Activated T-cell treated with anti-CD3 and anti-CD28 coated beads for 48 hours (primary cell): Measurements from ENCODE around the gene MRGPRD.
A peak's percentile ranks its signal among the peaks of the same experiment; 100 is the strongest.

Source experiments
- DNase-seq: peaks from one replicate; pipeline ENCODE4 v3.0.0-alpha.2; 2020; ENCODE audit warnings: low read depth

Gene MRGPRD

DNA sequence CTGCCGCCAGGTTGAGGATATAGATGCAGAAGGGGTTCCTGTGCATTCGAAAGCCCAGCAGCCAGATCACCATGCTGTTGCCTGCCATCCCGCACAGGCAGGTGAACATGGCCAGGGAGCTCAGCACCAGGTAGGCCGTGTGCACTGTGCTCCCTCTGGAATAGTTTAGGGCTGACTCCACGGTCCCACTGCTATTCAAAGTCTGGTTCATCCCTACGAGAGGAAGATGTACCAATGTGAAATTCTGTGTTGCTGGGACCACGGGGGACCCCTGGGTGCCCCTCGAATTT lies at the start of gene MRGPRD:
Gene MRGPRD, minus strand, starts transcription at position 211 of the 290 bp plus-strand sequence. Its CDS starts 0 bp downstream, at position 211.
- no peak for DNase-seq

DNA sequence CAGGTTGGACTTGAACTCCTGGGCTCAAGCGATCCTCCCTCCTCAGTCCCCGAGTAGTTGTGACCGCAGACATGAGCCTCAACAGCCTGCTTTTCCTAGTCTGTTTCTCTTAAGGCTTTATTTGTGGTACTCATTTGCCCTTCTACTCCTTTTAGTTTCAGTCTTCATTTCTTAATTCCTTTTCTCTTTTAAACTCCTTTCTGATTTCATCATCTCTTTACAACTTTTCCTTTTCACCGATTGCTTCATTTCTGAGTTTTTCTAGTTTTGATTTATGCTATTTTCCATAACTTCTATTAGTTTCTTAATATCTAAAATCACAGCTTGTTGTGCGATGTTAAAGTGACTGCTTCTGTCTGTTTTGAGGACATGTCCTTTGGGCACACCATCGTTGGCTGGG lies 49.5 kb upstream of the MRGPRD start:
- no peak for DNase-seq

- DNase-seq: no peak
These were observed 47.1 kb upstream of the MRGPRD start for GRCh38 chr11:69027704-69028372.

DNA sequence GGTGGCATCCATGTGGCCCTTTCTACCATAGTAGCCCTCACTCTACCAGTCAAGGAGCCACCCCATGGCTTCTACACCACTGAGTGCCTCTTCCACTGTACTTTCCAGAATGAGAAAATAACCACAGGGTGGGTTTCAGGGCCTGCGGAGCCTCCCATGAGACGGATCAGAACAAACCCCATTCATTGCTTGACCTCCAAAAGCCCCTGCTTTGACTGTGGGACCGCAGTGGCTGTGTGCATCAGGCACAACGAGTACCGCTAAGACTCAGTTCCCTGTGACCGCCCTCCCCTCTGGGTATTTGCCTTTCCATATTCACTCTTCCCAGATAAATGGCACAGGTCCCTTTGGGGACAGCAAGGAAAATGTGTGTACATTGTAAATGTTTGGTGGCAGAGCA lies 43.7 kb upstream of the MRGPRD start:
- DNase-seq: no peak

- no peak for DNase-seq
These were observed 41.5 kb upstream of the MRGPRD start for GRCh38 chr11:69022260-69022659.

DNA sequence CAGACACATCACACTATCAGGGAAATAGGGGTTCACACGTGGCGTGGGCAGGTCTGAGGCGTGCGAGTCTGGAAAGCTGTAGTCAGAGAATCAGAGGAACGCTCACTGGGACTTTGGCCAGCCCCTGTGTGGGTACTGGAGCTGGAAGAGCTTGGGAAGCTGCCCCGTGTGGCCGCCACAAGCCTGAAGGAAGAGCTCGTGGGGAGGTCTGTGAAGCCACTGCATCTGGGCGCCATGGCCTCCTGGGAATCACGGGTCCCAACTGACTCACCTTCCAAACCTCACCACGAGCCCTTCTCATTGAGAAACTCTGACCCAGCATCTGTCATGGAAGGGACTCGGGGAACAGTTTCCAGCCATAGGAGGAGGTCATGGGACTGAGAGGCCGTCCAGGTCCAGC lies 38.1 kb upstream of the MRGPRD start:
- no peak for DNase-seq

- no peak for DNase-seq
These were observed 37.2 kb upstream of the MRGPRD start for GRCh38 chr11:69017951-69018350.

GRCh38 chr11:69014898-69015549 lies 34.2 kb upstream of the MRGPRD start:
- no peak for DNase-seq

DNA sequence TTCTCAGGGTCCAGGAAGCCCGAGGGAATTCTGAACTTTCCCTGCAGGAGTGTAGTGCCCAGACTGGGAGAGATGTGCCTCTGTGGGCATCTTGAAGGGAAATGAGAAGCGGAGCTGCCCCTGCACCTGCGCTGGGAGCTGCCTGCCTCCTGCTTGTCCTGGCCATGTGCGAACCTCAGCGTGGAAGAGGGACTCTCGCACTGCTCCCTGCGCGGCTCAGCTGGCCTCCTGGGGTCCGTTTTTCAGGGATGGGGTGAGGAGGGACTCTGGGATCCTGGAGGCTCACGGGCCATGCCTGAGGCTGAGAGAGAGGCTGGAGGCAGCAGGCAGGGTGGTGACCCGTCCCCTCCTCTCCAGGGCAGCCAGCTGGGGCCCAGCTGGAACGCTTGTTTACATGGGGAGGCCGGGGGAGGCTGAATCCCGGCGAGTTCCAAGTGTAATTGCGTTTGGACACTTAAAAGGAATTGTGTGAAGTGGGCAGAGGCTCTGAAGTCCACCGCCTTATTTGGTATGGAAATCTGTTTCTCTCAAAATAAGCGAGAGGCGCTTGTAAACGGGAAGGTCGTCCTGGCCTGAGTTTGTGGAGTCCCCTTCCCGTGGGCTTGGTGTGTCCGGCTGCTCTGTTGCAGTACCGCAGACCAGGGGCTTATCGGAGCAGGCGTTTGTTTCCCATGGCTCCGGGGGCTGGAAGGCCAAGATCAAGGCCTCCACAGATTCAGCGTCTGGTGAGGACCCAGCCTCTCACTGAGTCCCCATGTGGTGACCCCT lies 33.5 kb upstream of the MRGPRD start:
- DNase-seq: no peak

- DNase-seq: no peak
These were observed 32.5 kb upstream of the MRGPRD start, which contains the start of gene MRGPRF for GRCh38 chr11:69013009-69013951. TSS of gene MRGPRF (minus strand) at chr11:69013246. CDS start at chr11:69009901, 3,345 bp downstream.

- DNase-seq: no peak
These were observed 31.6 kb upstream of the MRGPRD start for GRCh38 chr11:69012092-69013008.

- no peak for DNase-seq
These were observed 30.9 kb upstream of the MRGPRD start for GRCh38 chr11:69011624-69012091.

DNA sequence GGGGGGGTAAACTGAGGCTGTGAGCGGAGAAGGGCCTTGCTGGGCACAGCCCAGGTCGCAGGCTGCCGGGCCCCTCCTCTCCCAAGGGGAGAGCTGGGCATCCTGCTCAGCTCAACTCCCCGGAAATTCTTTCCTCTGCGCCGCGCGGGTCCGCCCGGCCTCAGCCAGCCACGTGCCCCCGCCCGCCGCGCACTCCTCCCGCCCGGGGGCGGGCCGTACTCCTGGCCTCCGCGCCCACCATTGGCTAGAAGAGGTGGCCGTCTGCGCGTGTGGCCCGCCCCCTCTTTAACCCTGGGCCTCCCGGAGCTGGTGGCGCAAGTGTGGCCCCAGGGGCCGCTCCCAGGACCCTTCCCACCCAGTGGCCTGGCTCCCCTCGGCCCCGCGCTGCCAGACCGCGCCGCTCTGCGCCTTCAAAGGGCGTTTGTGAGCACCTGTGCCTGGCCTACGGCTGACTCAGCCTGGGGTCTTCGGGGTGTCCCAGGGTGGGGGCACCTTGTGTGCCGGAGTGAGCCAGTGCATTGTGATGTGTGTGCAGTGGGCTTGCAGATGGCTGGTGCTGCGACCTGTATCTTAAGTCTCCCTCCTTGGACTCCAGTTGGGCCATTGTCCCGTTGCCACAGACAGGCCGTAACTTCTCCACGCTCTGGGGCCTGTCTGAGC lies 30.3 kb upstream of the MRGPRD start:
- peak; percentile 47 for DNase-seq

DNA sequence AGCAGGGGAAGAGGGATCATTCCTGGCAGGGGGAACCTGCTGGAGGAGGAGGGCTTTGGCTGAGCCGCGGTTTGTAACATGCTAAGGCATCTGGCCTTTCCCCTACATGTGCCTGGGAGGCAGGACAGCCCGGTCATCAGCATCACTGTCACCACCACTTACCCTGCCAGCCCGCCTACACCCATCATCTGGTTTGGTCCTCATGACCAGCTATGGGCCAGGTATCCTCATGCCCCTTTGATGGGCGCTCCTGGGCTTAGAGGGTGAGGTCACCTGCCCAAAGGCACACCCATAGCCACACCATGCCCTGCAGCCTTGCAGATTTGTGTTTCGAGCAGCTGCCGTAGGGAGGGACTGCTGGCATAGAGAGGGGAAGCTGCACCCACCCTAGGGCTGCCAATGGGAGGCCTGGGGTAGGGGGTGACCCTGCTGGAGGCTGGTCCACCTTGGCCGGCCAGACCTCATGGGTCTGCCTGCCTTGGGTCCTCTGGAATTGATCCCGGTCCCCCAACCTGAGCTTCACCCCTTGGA lies 29.6 kb upstream of the MRGPRD start:
- no peak for DNase-seq

DNA sequence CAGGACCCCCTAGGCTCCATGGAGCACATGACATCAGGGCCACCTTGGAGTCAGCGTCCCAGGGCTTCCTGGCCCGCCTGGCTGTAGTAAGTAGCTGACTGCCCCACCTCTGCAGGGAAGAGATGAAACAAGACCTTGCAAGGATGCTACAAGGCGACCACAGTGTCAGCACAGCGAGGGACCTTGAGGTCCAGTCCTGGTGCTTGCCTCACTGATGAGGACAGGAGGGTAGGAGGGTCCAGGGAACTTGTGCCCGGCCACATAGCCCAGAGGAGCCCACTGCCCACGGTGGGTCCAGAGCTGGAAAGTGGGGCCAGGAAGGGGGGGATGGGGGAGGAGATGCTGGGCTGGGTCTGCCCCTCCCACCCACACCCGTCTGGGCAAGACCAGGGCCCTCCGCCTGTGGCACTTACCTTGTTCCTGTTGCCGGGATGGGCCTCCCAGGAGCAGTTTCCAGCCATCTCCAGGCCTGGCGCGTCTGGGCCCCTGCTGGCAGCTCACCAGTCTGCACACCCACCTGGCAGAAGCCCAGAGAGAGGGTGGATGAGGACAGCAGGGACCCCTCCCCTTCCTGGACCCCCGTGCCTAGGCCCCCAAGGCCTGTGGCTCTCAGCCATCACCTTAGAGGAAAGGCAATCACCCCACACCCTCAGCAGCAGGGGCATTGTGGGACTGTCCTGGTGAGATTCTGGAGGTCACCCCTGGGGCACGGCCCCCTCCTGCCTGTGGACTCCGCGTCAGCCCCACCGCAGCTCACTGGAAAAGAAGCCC lies 28.8 kb upstream of the MRGPRD start:
- no peak for DNase-seq

DNA sequence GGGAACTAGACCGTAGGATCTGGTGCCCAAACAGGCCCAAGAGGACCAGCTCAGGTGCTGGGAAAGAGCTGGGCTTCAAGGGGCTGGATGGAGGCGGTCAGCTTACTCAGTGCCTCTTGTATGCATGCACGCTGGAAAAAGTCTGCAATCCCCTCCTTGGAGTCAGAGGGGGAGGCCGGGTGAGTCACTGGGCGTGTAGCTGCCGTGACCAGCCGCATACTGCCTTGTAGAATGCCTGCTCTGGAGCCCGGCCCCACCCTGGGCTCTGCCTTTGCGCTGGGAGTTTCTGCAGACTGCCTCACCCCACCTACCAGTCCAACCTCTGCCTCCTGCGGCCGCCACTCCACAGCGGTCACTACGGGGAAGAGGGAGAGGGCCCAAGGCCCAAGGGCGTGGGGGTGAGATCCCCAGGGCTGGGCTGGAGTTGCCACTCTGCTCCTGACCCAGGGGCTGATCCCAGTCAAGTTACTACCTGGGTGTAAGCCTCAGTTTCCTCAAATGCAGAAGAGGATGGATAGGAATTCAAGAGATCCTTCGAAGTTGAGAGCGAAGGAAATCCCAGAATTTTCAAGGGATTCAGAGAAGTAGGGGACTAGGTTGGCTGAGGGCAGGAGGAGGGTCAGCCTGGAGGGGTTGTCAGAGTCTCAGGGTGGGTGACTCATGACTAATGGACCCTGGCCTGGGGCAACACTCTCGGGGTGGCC lies 28.1 kb upstream of the MRGPRD start:
- DNase-seq: no peak

DNA sequence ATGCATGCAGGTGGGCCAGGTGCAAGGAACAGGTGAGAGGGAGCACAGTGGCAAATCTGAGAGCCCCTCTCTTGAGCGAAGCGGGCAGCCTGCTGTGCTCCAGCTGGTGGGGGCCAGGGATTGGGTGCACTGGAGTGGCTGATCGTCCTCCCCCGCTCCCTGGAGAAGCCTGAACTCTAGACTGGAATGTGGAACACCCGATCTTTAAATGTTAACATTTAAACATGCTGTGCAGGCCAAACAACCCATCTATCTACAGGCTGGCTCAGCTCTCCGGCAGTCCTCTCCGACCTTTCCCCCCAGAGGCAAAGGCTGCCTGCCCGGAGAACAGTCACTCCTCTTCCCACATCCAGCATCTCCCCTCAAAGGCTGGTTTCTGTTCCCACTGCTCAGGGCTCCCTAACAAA lies 27.2 kb upstream of the MRGPRD start:
- DNase-seq: no peak

DNA sequence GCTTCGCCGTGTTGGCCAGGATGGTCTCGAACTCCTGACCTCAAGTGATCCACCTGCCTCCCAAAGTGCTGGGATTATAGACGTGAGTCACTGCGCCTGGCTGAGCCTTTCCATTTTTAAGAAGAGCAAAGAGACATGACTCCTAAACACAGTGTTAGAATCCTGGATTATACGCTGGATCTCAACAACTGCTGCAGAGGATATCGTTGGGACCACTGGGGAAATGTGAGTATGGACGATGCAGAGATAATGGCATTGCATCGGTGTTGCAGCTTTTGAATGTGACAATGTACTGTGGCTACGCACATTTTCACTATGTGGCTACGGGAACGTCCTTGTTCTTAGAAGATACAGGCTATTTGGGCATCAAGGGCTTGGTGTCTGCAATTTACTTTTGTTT lies 26.0 kb upstream of the MRGPRD start:
- no peak for DNase-seq
